Limb (tissue), 2 donors: ENCODE data around the gene TTC36.
"Not testable (repeated sequence)": the region's sequence is repeated elsewhere in the genome, so short reads cannot be mapped to it uniquely, and the experiment has no call there.

ENCODE experiments used
- DNase-seq, 2 donors: peaks; one replicate each; pipeline ENCODE4 v3.0.0-alpha.2; 2016; ENCODE audit errors: extremely low spot score in 2 of 2

TTC36 gene

GRCh38 chr11:118527109-118527508, at the start of gene TTC36:
Gene TTC36, plus strand, starts transcription at chr11:118527474. Its CDS starts 21 bp downstream, at chr11:118527495.
- no peak for DNase-seq

GRCh38 chr11:118481238-118481637, 46.0 kb upstream of the TTC36 start:
- not testable (repeated sequence) for DNase-seq

- no peak for DNase-seq
Measured at GRCh38 chr11:118484405-118484804, 42.9 kb upstream of the TTC36 start.

- DNase-seq: no peak
Measured at GRCh38 chr11:118485273-118485672, 42.0 kb upstream of the TTC36 start.

GRCh38 chr11:118488480-118489109, 38.7 kb upstream of the TTC36 start:
- DNase-seq: peak; percentile 84 to 87

GRCh38 chr11:118491041-118491440, 36.2 kb upstream of the TTC36 start:
- no peak for DNase-seq

GRCh38 chr11:118497831-118498230, 29.4 kb upstream of the TTC36 start:
- no peak for DNase-seq

GRCh38 chr11:118503216-118503615, 24.1 kb upstream of the TTC36 start:
- no peak for DNase-seq

- no peak for DNase-seq
Measured at GRCh38 chr11:118511601-118512000, 15.7 kb upstream of the TTC36 start.

- DNase-seq: no peak
Measured at GRCh38 chr11:118514103-118514502, 13.2 kb upstream of the TTC36 start.

- no peak for DNase-seq
Measured at GRCh38 chr11:118519549-118519948, 7.7 kb upstream of the TTC36 start.

- DNase-seq: peak in 1 of 2 donors; percentile 7
Measured at GRCh38 chr11:118521892-118522311, 5.4 kb upstream of the TTC36 start.

- DNase-seq: no peak
Measured at GRCh38 chr11:118522571-118523072, 4.7 kb upstream of the TTC36 start.

- DNase-seq: no peak
Measured at GRCh38 chr11:118524356-118524755, 2.9 kb upstream of the TTC36 start.

- no peak for DNase-seq
Measured at GRCh38 chr11:118524757-118525470, 2.4 kb upstream of the TTC36 start.

GRCh38 chr11:118526688-118527087, 586 bp upstream of the TTC36 start:
- no peak for DNase-seq

- DNase-seq: no peak
Measured at GRCh38 chr11:118528511-118528910, 1.2 kb downstream of the TTC36 start.

GRCh38 chr11:118529584-118530175, 2.4 kb downstream of the TTC36 start:
- DNase-seq: no peak

- DNase-seq: peak; percentile 27 to 51
Measured at GRCh38 chr11:118530180-118530682, 3.0 kb downstream of the TTC36 start.

- peak; percentile 55 to 87 for DNase-seq
Measured at GRCh38 chr11:118530683-118531596, 3.7 kb downstream of the TTC36 start, which contains the start of gene TMEM25. Gene TMEM25, plus strand, starts transcription at chr11:118531192. Its CDS starts 610 bp downstream, at chr11:118531802.

- DNase-seq: no peak
Measured at GRCh38 chr11:118531597-118532084, 4.4 kb downstream of the TTC36 start.
